ENCODE results near the gene DR1. TPM values are rescaled to one million over a fixed set of nuclear protein-coding genes. Genes with fewer than 3 reads are reported as not detected.

The DR1 gene
- total RNA-seq, 1 donor from 2014 or later = 78.3 TPM

GRCh38 chr1:93324486-93325464 is 20.9 kb upstream of the DR1 start:
- peaks cover 6% of the 10 kb centered on the region for H3F3A ChIP-seq (ENCODE audit: low read depth)
- no peaks in the 10 kb centered on the region for H3K79me2 ChIP-seq (ENCODE audit: low read depth)
- no peak overlapping the region for H3K27ac ChIP-seq
- no peak overlapping the region for H3K4me2 ChIP-seq
- H3K9me3 ChIP-seq (ENCODE audit: low read depth) = no peaks in the 10 kb centered on the region
- no peak for DNase-seq (ENCODE audit: low spot score)
- no peak overlapping the region for H2AFZ ChIP-seq (replicated peaks)
- Mint-ChIP-seq H3K27ac (no peak overlapping the region), H3K36me3 (peaks cover 3% of the 10 kb centered on the region), H3K4me3 (no peak overlapping the region), H3K4me1 (no peaks in the 10 kb centered on the region), H3K9me3 (peaks cover 6% of the 10 kb centered on the region), H3K27me3 (ENCODE audit: insufficient read depth, low read depth) (no peaks in the 10 kb centered on the region)
- TF ChIP-seq CTCF (IDR thresholded peaks at IDR 0.05) = no peak
- no peak for TF ChIP-seq EZH2 (IDR thresholded peaks at IDR 0.05)
- TF ChIP-seq EZH2phosphoT487 (IDR thresholded peaks at IDR 0.05) = no peak
- H3K27me3 ChIP-seq = no peaks in the 10 kb centered on the region
- no peaks in the 10 kb centered on the region for H3K36me3 ChIP-seq
- peaks cover 23% of the 10 kb centered on the region for H3K4me1 ChIP-seq
- no peak overlapping the region for H3K4me3 ChIP-seq
- no peak overlapping the region for H3K9ac ChIP-seq
- no peaks in the 10 kb centered on the region for H4K20me1 ChIP-seq (ENCODE audit: low read depth)

GRCh38 chr1:93328809-93329760 is 16.6 kb upstream of the DR1 start:
- no peak overlapping the region for H3K4me3 Mint-ChIP-seq
- DNase-seq (ENCODE audit: low spot score) = no peak
- Histone ChIP-seq H3K4me3 (no peak overlapping the region), H4K20me1 (ENCODE audit: low read depth) (no peaks in the 10 kb centered on the region), H3K79me2 (ENCODE audit: low read depth) (no peaks in the 10 kb centered on the region), H3K36me3 (no peaks in the 10 kb centered on the region), H3K9me3 (ENCODE audit: low read depth) (no peaks in the 10 kb centered on the region), H3K9ac (no peak overlapping the region), H3K4me2 (no peak overlapping the region), H3K4me1 (peaks cover 15% of the 10 kb centered on the region), H2AFZ (replicated peaks) (no peak overlapping the region), H3K27me3 (no peaks in the 10 kb centered on the region), H3K27ac (no peak overlapping the region), H3F3A (ENCODE audit: low read depth) (peaks cover 11% of the 10 kb centered on the region)
- H3K36me3 Mint-ChIP-seq = no peaks in the 10 kb centered on the region
- H3K4me1 Mint-ChIP-seq = no peaks in the 10 kb centered on the region
- TF ChIP-seq EZH2phosphoT487 (IDR thresholded peaks at IDR 0.05) = no peak
- no peak for TF ChIP-seq EZH2 (IDR thresholded peaks at IDR 0.05)
- no peak for TF ChIP-seq CTCF (IDR thresholded peaks at IDR 0.05)
- H3K9me3 Mint-ChIP-seq = no peaks in the 10 kb centered on the region
- H3K27ac Mint-ChIP-seq = no peak overlapping the region
- H3K27me3 Mint-ChIP-seq (ENCODE audit: insufficient read depth, low read depth) = no peaks in the 10 kb centered on the region

GRCh38 chr1:93330196-93330595 is 15.5 kb upstream of the DR1 start:
- Mint-ChIP-seq H3K4me1 (no peaks in the 10 kb centered on the region), H3K36me3 (no peaks in the 10 kb centered on the region), H3K4me3 (no peak overlapping the region), H3K9me3 (no peaks in the 10 kb centered on the region), H3K27me3 (ENCODE audit: insufficient read depth, low read depth) (no peaks in the 10 kb centered on the region), H3K27ac (no peak overlapping the region)
- H3K9ac ChIP-seq = no peak overlapping the region
- H3F3A ChIP-seq (ENCODE audit: low read depth) = peaks cover 11% of the 10 kb centered on the region
- TF ChIP-seq EZH2phosphoT487 (IDR thresholded peaks at IDR 0.05) (no peak), EZH2 (IDR thresholded peaks at IDR 0.05) (no peak), CTCF (IDR thresholded peaks at IDR 0.05) (no peak)
- DNase-seq (ENCODE audit: low spot score) = no peak
- H3K4me3 ChIP-seq = no peak overlapping the region
- H2AFZ ChIP-seq (replicated peaks) = no peak overlapping the region
- no peaks in the 10 kb centered on the region for H3K9me3 ChIP-seq (ENCODE audit: low read depth)
- no peak overlapping the region for H3K4me2 ChIP-seq
- H3K36me3 ChIP-seq = no peaks in the 10 kb centered on the region
- no peaks in the 10 kb centered on the region for H3K79me2 ChIP-seq (ENCODE audit: low read depth)
- H4K20me1 ChIP-seq (ENCODE audit: low read depth) = no peaks in the 10 kb centered on the region
- H3K27ac ChIP-seq = no peak overlapping the region
- peaks cover 4% of the 10 kb centered on the region for H3K4me1 ChIP-seq
- no peaks in the 10 kb centered on the region for H3K27me3 ChIP-seq
